Calu3 (cell line): ENCODE data around the gene FITM2. TPM values are rescaled to one million over a fixed set of nuclear protein-coding genes. Genes with fewer than 3 reads are reported as not detected.

Experiments
- BruUV-seq: library from RNA; stranded (reverse); fragments of 400-500 nt; replicated peaks from 2 replicates; lab custom pipeline; 2021; lab: Mats Ljungman, UMichigan
- CTCF ChIA-PET: fragments of 300-600 bp; sonication (Branson Sonifier 250); formaldehyde crosslinking; loops from one replicate; lab custom pipeline; 2022; ENCODE audit warnings: antibody characterized with exemption; lab: Charles Lee
- DNase-seq: peaks from one replicate; pipeline ENCODE4 v3.0.0; 2022
- H3K27ac Mint-ChIP-seq: one replicate; pipeline ENCODE4 v1.8.0; 2022; ENCODE audit warnings: mixed read lengths; ENCODE audit not compliant: unreplicated experiment
- H3K27me3 Mint-ChIP-seq: one replicate; pipeline ENCODE4 v1.8.0; 2022; ENCODE audit warnings: mixed read lengths; ENCODE audit not compliant: unreplicated experiment
- H3K36me3 Mint-ChIP-seq: one replicate; pipeline ENCODE4 v1.8.0; 2022; ENCODE audit warnings: mild to moderate bottlenecking, moderate library complexity, mixed read lengths; ENCODE audit not compliant: insufficient read depth, unreplicated experiment
- H3K4me1 Mint-ChIP-seq: one replicate; pipeline ENCODE4 v1.8.0; 2022; ENCODE audit warnings: mild to moderate bottlenecking, low read depth, mixed read lengths; ENCODE audit not compliant: unreplicated experiment
- H3K4me3 Mint-ChIP-seq: one replicate; pipeline ENCODE4 v1.8.0; 2022; ENCODE audit warnings: mild to moderate bottlenecking, low read depth, moderate library complexity, mixed read lengths; ENCODE audit not compliant: unreplicated experiment
- H3K9me3 Mint-ChIP-seq: one replicate; pipeline ENCODE4 v1.8.0; 2022; ENCODE audit warnings: low read depth, mixed read lengths; ENCODE audit not compliant: unreplicated experiment
- CTCF ChIP-seq: fragments of 200-600 bp; IDR thresholded peaks from one replicate; pipeline ENCODE4 v1.8.0; 2022; ENCODE audit warnings: antibody characterized with exemption; ENCODE audit not compliant: unreplicated experiment
- intact Hi-C: fragments of 100-400 bp; cut with micrococcal nuclease; formaldehyde crosslinking; loops from one replicate; pipeline ENCODE4 v1.10.0; 2022; ENCODE audit not compliant: unreplicated experiment
- total RNA-seq: library from RNA; stranded (reverse); gene quantifications from 2 replicates; pipeline ENCODE4 v1.2.3, GENCODE V29; 2022

FITM2 gene
- total RNA-seq, 1 experiment from 2014 or later, result 13.0 TPM

- DNase-seq, result no peak
- no TSS peak for BruUV-seq
- intact Hi-C loops, result no loop called here
- Mint-ChIP-seq H3K4me3 (peak overlapping the region; percentile 98), H3K27me3 (no peaks in the 10 kb centered on the region), H3K4me1 (peaks cover 35% of the 10 kb centered on the region), H3K9me3 (no peaks in the 10 kb centered on the region), H3K36me3 (peaks cover 22% of the 10 kb centered on the region), H3K27ac (peak overlapping the region; percentile 97)
- CTCF ChIA-PET, result no interaction called here
- no peak for TF ChIP-seq CTCF
Observed at GRCh38 chr20:44357020-44357419, 46.0 kb upstream of the FITM2 start.

GRCh38 chr20:44356353-44356723 is 45.3 kb upstream of the FITM2 start:
- Mint-ChIP-seq H3K9me3 (no peaks in the 10 kb centered on the region), H3K27ac (peak overlapping the region; percentile 97), H3K27me3 (no peaks in the 10 kb centered on the region), H3K4me1 (peaks cover 35% of the 10 kb centered on the region), H3K4me3 (peak overlapping the region; percentile 98), H3K36me3 (peaks cover 22% of the 10 kb centered on the region)
- no TSS peak for BruUV-seq
- no peak for TF ChIP-seq CTCF
- DNase-seq, result no peak
- CTCF ChIA-PET, result interaction anchor here (0.6 to 1.3 kb wide), 6 partner anchors 12 to 327 kb away, joined by 3 to 5 read pairs (median 4); partner anchors contain the start of gene TTPAL
- intact Hi-C loops, result no loop called here

- BruUV-seq, result no TSS peak
- DNase-seq, result peak; percentile 88
- peaks cover 35% of the 10 kb centered on the region for H3K4me1 Mint-ChIP-seq
- H3K27ac Mint-ChIP-seq, result peak within 1 kb of the TSS; percentile 97
- H3K36me3 Mint-ChIP-seq, result peaks cover 22% of the 10 kb centered on the region
- H3K27me3 Mint-ChIP-seq, result no peaks in the 10 kb centered on the region
- peak within 1 kb of the TSS; percentile 98 for H3K4me3 Mint-ChIP-seq
- intact Hi-C loops, result no loop called here
- TF ChIP-seq CTCF, result no peak
- no peaks in the 10 kb centered on the region for H3K9me3 Mint-ChIP-seq
- CTCF ChIA-PET, result interaction anchor here (0.6 to 1.3 kb wide), 9 partner anchors 9 to 729 kb away, joined by 3 to 5 read pairs (median 3); partner anchors contain the start of gene TTPAL
Observed at GRCh38 chr20:44355498-44356352, 44.7 kb upstream of the FITM2 start, which contains the start of gene HNF4A. HNF4A (plus strand) TSS chr20:44355699; CDS start chr20:44355805, 106 bp downstream.

GRCh38 chr20:44354979-44355497 is 44.0 kb upstream of the FITM2 start:
- intact Hi-C loops, result no loop called here
- no peak for TF ChIP-seq CTCF
- Mint-ChIP-seq H3K27me3 (no peaks in the 10 kb centered on the region), H3K27ac (peak overlapping the region; percentile 97), H3K36me3 (peaks cover 22% of the 10 kb centered on the region), H3K9me3 (no peaks in the 10 kb centered on the region), H3K4me3 (peak overlapping the region; percentile 98), H3K4me1 (peaks cover 35% of the 10 kb centered on the region)
- no TSS peak for BruUV-seq
- CTCF ChIA-PET, result interaction anchor here (0.6 to 1.3 kb wide), 7 partner anchors 8 to 729 kb away, joined by 3 to 4 read pairs (median 3); partner anchors contain the start of genes FITM2 and TTPAL
- no peak for DNase-seq
